Upper lobe of left lung (tissue), 6 donors: Measurements from ENCODE around the gene PPP1R12C. TPM values are rescaled to one million over a fixed set of nuclear protein-coding genes. Genes with fewer than 3 reads are reported as not detected.

Experiments used
- ATAC-seq, 2 donors: fragments of 200-7000 bp; cut with Tn5 transposase; one replicate each; pipeline ENCODE4 v1.9.1; 2022; ENCODE audit warnings: mild to moderate bottlenecking in 2 of 2, moderate library complexity in 2 of 2; ENCODE audit not compliant: low FRiP score in 2 of 2
- DNase-seq, 2 donors: peaks; one replicate each; pipeline ENCODE4 v3.0.0-alpha.2; 2019 to 2020
- H3K27ac ChIP-seq, 4 donors: fragments of 200-600 bp; sonication (generic); one replicate each; pipeline ENCODE4 v1.5.1; 2016 to 2019
- H3K27me3 ChIP-seq, 4 donors: fragments of 200-600 bp; sonication (generic); one replicate each; pipeline ENCODE4 v1.5.1; 2017 to 2019
- H3K36me3 ChIP-seq, 4 donors: fragments of 200-600 bp; sonication (generic); one replicate each; pipeline ENCODE4 v1.5.1; 2016 to 2019
- H3K4me1 ChIP-seq, 4 donors: fragments of 200-600 bp; sonication (generic); one replicate each; pipeline ENCODE4 v1.5.1; 2018 to 2019
- H3K4me3 ChIP-seq, 4 donors: fragments of 200-600 bp; sonication (generic); one replicate each; pipeline ENCODE4 v1.5.1; 2017 to 2019; ENCODE audit warnings: mild to moderate bottlenecking in 2 of 4, moderate library complexity in 1 of 4
- H3K9me3 ChIP-seq, 4 donors: fragments of 200-600 bp; sonication (generic); one replicate each; pipeline ENCODE4 v1.5.1; 2018 to 2019
- CTCF ChIP-seq, 6 experiments: fragments of 450-650 bp in 4 of 6; fragments of 200-600 bp in 2 of 6; sonication (generic) in 2 of 6; IDR thresholded peaks; one replicate each; pipeline ENCODE4 v1.5.1; 2016 to 2019; ENCODE audit warnings: antibody characterized with exemption in 6 of 6
- EP300 ChIP-seq, 4 donors: sonication (generic); formaldehyde crosslinking; IDR thresholded peaks; one replicate each; pipeline ENCODE4 v1.5.1; 2017; ENCODE audit warnings: antibody characterized with exemption in 4 of 4, control low read depth in 2 of 4
- POLR2A ChIP-seq, 4 donors: fragments of 450-650 bp; IDR thresholded peaks; one replicate each; pipeline ENCODE4 v1.5.1; 2016 to 2017; ENCODE audit warnings: antibody characterized with exemption in 4 of 4, mild to moderate bottlenecking in 2 of 4
- POLR2AphosphoS5 ChIP-seq, 2 donors: sonication (generic); formaldehyde crosslinking; IDR thresholded peaks; one replicate each; pipeline ENCODE4 v1.5.1; 2017; ENCODE audit warnings: antibody characterized with exemption in 2 of 2
- WGBS, 2 donors: methylation state at CpG; one replicate each; pipeline ENCODE4 v1.1.5; 2017 to 2018; 5-methylcytosine and 5-hydroxymethylcytosine counted together
- total RNA-seq, 6 donors: library from RNA; depleted of rRNA in 4 of 6; stranded (reverse); fragments of >200 nt in 4 of 6; gene quantifications; one replicate each; pipeline versions ENCODE4 v1.1.0 to v1.2.1, GENCODE V29; 2016 to 2021
- donor health status: DM: no; HTN: no; CAD: no; lungs with moderate emphysema.
- donor health status: DM: no; HTN: yes; CAD: no; lungs with severe emphysema.

Gene PPP1R12C
- total RNA-seq, 6 donors from 2014 or later = 99.6 to 369 (median 158) TPM

- peaks cover 0 to 49% (median 21%) of the 10 kb centered on the region in 4 donors for H3K27me3 ChIP-seq
- no peaks in the 10 kb centered on the region for H3K9me3 ChIP-seq
- DNase-seq = no peak
- H3K4me3 ChIP-seq = no peak overlapping the region
- 11% methylated on average over 31 of the region's 32 CpGs; no CpG with 5 or more reads in 1 of the 2 donors for WGBS, 2 donors
- no peaks in the 10 kb centered on the region for H3K36me3 ChIP-seq
- H3K4me1 ChIP-seq = peaks cover 4 to 24% (median 7%) of the 10 kb centered on the region in 4 donors
- TF ChIP-seq POLR2AphosphoS5 (IDR thresholded peaks at IDR 0.05) = no peak
- TF ChIP-seq EP300 (IDR thresholded peaks at IDR 0.05) = no peak
- no peak for TF ChIP-seq POLR2A (IDR thresholded peaks at IDR 0.05)
- TF ChIP-seq CTCF (IDR thresholded peaks at IDR 0.05) = no peak
- no peak for ATAC-seq
- H3K27ac ChIP-seq = no peak overlapping the region
Observed at GRCh38 chr19:55160986-55161365, 43.5 kb upstream of the PPP1R12C start.

DNA sequence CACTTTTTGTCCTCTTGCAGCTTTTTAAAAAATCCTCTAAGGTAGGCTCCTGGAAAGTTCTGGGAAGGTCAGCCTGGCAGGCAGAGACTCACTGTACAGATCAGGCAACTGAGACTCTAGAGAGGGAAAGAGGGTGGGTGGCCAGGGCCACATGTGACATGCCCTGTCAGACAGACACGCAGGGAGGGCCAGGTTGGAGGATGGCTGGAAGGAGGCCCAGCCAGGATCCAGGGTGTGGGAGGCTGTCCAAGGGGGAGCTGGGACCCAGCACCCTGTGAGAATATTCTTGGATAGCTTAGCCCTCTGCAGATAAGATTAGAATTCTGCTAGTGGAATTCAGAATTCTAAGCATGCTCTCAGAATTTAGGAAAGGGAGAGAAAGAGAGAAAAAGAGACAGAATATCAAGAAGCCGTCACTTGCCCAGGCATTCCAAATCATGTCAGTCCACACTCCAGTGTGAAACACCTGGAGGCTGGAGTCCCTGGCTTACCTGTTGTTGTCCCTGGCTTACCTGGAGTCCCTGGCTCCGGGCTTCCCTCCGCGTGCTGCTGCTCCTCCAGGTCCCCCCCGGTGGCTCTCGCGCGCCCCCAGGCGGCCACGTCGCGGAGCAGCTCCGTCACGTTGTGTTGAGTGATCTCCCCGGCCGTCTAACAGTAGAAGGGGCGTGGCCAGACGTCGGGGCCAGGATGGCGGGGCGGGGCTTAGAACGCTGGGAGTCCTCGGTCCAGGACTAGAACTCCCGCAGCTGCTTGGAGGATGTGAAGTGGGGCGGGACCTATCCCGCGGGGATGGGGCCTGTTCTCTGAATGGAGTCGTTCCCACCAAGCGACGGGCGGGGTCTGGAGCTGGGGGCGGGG lies 42.9 kb upstream of the PPP1R12C start:
- Histone ChIP-seq H3K27me3 (peaks cover 0 to 45% (median 20%) of the 10 kb centered on the region in 4 donors), H3K36me3 (no peaks in the 10 kb centered on the region), H3K4me1 (peaks cover 3 to 22% (median 7%) of the 10 kb centered on the region in 4 donors), H3K27ac (no peak overlapping the region), H3K4me3 (no peak overlapping the region), H3K9me3 (no peaks in the 10 kb centered on the region)
- TF ChIP-seq POLR2AphosphoS5 (IDR thresholded peaks at IDR 0.05) (no peak), CTCF (IDR thresholded peaks at IDR 0.05) (peak; percentile 72 to 92 (median 84)), POLR2A (IDR thresholded peaks at IDR 0.05) (no peak)
- 4 to 12% methylated on average over 6 to 32 of the region's 33 CpGs for WGBS, 2 donors
- ATAC-seq (peak; percentile 89 to 92), DNase-seq (peak; percentile 89 to 97)

GRCh38 chr19:55158848-55159749 lies 41.7 kb upstream of the PPP1R12C start:
- Histone ChIP-seq H3K4me3 (no peak overlapping the region), H3K36me3 (no peaks in the 10 kb centered on the region), H3K4me1 (peaks cover 3 to 22% (median 7%) of the 10 kb centered on the region in 4 donors), H3K9me3 (no peaks in the 10 kb centered on the region), H3K27me3 (peaks cover 0 to 45% (median 20%) of the 10 kb centered on the region in 4 donors), H3K27ac (no peak overlapping the region)
- DNase-seq = no peak
- TF ChIP-seq POLR2AphosphoS5 (IDR thresholded peaks at IDR 0.05) = no peak
- no peak for TF ChIP-seq CTCF (IDR thresholded peaks at IDR 0.05)
- TF ChIP-seq POLR2A (IDR thresholded peaks at IDR 0.05) = no peak
- no peak for TF ChIP-seq EP300 (IDR thresholded peaks at IDR 0.05)
- WGBS, 2 donors = 53 to 78% methylated on average over 16 to 17 of the region's 18 CpGs
- ATAC-seq = peak in 1 of 2 donors; percentile 69

DNA sequence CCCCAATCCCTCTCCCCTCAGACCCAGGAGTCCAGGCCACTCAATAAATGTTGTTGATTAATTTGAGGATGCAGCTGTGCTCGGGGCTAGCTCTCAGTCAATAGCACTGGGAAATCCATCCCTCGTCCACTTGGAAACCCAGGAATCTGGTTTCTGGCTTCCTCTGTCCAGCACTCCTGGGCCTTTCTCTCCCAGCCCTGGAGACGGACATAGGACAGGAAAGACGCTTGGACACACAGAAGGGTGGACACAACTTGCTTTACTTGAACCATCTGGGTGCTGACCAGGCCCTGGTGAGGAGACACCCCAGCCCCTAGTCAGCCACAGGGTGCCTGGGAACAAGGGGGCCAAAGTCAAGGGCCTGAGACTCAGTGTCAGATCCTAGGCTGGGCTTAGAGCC lies 41.0 kb upstream of the PPP1R12C start:
- H3K27ac ChIP-seq = no peak overlapping the region
- no peaks in the 10 kb centered on the region for H3K9me3 ChIP-seq
- H3K4me1 ChIP-seq = peaks cover 3 to 22% (median 7%) of the 10 kb centered on the region in 4 donors
- no peaks in the 10 kb centered on the region for H3K36me3 ChIP-seq
- no peak for DNase-seq
- H3K27me3 ChIP-seq = peaks cover 0 to 45% (median 20%) of the 10 kb centered on the region in 4 donors
- no peak for ATAC-seq
- WGBS, 2 donors = 58 to 67% methylated on average over 4 of the region's 4 CpGs
- H3K4me3 ChIP-seq = no peak overlapping the region
- TF ChIP-seq POLR2A (IDR thresholded peaks at IDR 0.05) = no peak
- TF ChIP-seq POLR2AphosphoS5 (IDR thresholded peaks at IDR 0.05) = no peak
- TF ChIP-seq EP300 (IDR thresholded peaks at IDR 0.05) = no peak
- no peak for TF ChIP-seq CTCF (IDR thresholded peaks at IDR 0.05)
